ENCODE measurements around the gene XCL1. TPM values are rescaled to one million over a fixed set of nuclear protein-coding genes. Genes with fewer than 3 reads are reported as not detected.

Gene XCL1
- total RNA-seq, 1 experiment from 2014 or later = not detected

- intact Hi-C loops (cut with micrococcal nuclease) = no loop called here
- Histone ChIP-seq H3K9ac (ENCODE audit: low read length) (no peak overlapping the region), H3K4me2 (ENCODE audit: low read length) (no peak overlapping the region), H3K79me2 (ENCODE audit: insufficient read depth, low read length) (no peaks in the 10 kb centered on the region), H3K4me3 (replicated peaks in 1 of 2; ENCODE audit: low read depth in 1 of 2, low read length in 2 of 2) (no peak overlapping the region), H4K20me1 (ENCODE audit: insufficient read depth) (no peaks in the 10 kb centered on the region), H3K4me1 (ENCODE audit: control insufficient read depth in 1 of 2, insufficient read depth in 2 of 2, low read length in 2 of 2) (peaks cover 0 to 10% of the 10 kb centered on the region in 2 experiments; a peak in 1 of 4 replicates), H3K27me3 (ENCODE audit: insufficient read depth, low read length) (no peaks in the 10 kb centered on the region), H3K9me3 (ENCODE audit: control insufficient read depth in 1 of 2, insufficient read depth in 1 of 2, low read depth in 1 of 2, low read length in 2 of 2) (no peaks in the 10 kb centered on the region), H3K27ac (ENCODE audit: low read depth, low read length) (no peak overlapping the region), H3K9me2 (ENCODE audit: insufficient read depth) (no peaks in the 10 kb centered on the region), H2AFZ (ENCODE audit: low read depth, low read length, poor library complexity, severe bottlenecking) (no peak overlapping the region), H3K36me3 (ENCODE audit: control insufficient read depth in 1 of 2, insufficient read depth in 2 of 2, low read length in 2 of 2) (no peaks in the 10 kb centered on the region)
- ChIA-PET POLR2A (no interaction called here), CTCF (interaction anchor here (1.5 kb wide), 1 partner anchor 14 kb away, joined by 3 read pairs; no protein-coding TSS in a partner anchor), RAD21 (ENCODE audit: low non-redundant PET in 1 of 2, low total read pairs in 2 of 2, uncharacterized antibody in 2 of 2, unreplicated experiment in 2 of 2) (no interaction called here)
- no peak for ATAC-seq
- DNase-seq (ENCODE audit: low read depth, low spot score) = no peak
- TF ChIP-seq YY1 (IDR thresholded peaks at IDR 0.05; ENCODE audit: extremely low read depth, insufficient replicate concordance, low read depth, low read length) (no peak), SIN3A (IDR thresholded peaks at IDR 0.05; ENCODE audit: low read depth) (no peak), SP1 (IDR thresholded peaks at IDR 0.05; ENCODE audit: low read depth) (no peak), FOSL1 (IDR thresholded peaks at IDR 0.05; ENCODE audit: low read depth) (no peak), ZBTB33 (IDR thresholded peaks at IDR 0.05; ENCODE audit: extremely low read depth, insufficient replicate concordance, low read length) (no peak), POLR2A (IDR thresholded peaks at IDR 0.05; ENCODE audit: borderline replicate concordance, extremely low read depth, insufficient read depth, insufficient read length) (no peak)
- BruUV-seq (replicated peaks) = no TSS peak
Observed at GRCh38 chr1:168589167-168589566, 12.8 kb downstream of the XCL1 start.

- Histone ChIP-seq H3K36me3 (ENCODE audit: control insufficient read depth in 1 of 2, insufficient read depth in 2 of 2, low read length in 2 of 2) (no peaks in the 10 kb centered on the region), H3K4me3 (replicated peaks in 1 of 2; ENCODE audit: low read depth in 1 of 2, low read length in 2 of 2) (no peak overlapping the region), H3K4me1 (ENCODE audit: control insufficient read depth in 1 of 2, insufficient read depth in 2 of 2, low read length in 2 of 2) (no peaks in the 10 kb centered on the region), H3K4me2 (ENCODE audit: low read length) (no peak overlapping the region), H2AFZ (ENCODE audit: low read depth, low read length, poor library complexity, severe bottlenecking) (no peak overlapping the region), H3K9me3 (ENCODE audit: control insufficient read depth in 1 of 2, insufficient read depth in 1 of 2, low read depth in 1 of 2, low read length in 2 of 2) (no peaks in the 10 kb centered on the region), H3K27ac (ENCODE audit: low read depth, low read length) (no peak overlapping the region), H3K9ac (ENCODE audit: low read length) (no peak overlapping the region), H3K27me3 (ENCODE audit: insufficient read depth, low read length) (no peaks in the 10 kb centered on the region), H3K9me2 (ENCODE audit: insufficient read depth) (no peaks in the 10 kb centered on the region), H4K20me1 (ENCODE audit: insufficient read depth) (no peaks in the 10 kb centered on the region), H3K79me2 (ENCODE audit: insufficient read depth, low read length) (no peaks in the 10 kb centered on the region)
- RAD21 ChIA-PET (ENCODE audit: low non-redundant PET in 1 of 2, low total read pairs in 2 of 2, uncharacterized antibody in 2 of 2, unreplicated experiment in 2 of 2) = no interaction called here
- DNase-seq (ENCODE audit: low read depth, low spot score) (no peak), ATAC-seq (no peak)
- intact Hi-C loops (cut with micrococcal nuclease) = no loop called here
- POLR2A ChIA-PET = no interaction called here
- CTCF ChIA-PET = interaction anchor here (1.0 kb wide), 1 partner anchor 12 kb away, joined by 3 read pairs; no protein-coding TSS in a partner anchor
- BruUV-seq (replicated peaks) = no TSS peak
- TF ChIP-seq ZBTB33 (IDR thresholded peaks at IDR 0.05; ENCODE audit: extremely low read depth, insufficient replicate concordance, low read length) (no peak), EZH2phosphoT487 (IDR thresholded peaks at IDR 0.05; ENCODE audit: borderline replicate concordance) (no peak), POLR2A (IDR thresholded peaks at IDR 0.05; ENCODE audit: borderline replicate concordance, extremely low read depth, insufficient read depth, insufficient read length) (no peak), YY1 (IDR thresholded peaks at IDR 0.05; ENCODE audit: extremely low read depth, insufficient replicate concordance, low read depth, low read length) (no peak), CEBPB (IDR thresholded peaks at IDR 0.05; ENCODE audit: low read depth) (no peak), ELF1 (IDR thresholded peaks at IDR 0.05; ENCODE audit: borderline replicate concordance, low read depth) (no peak), SIN3A (IDR thresholded peaks at IDR 0.05; ENCODE audit: low read depth) (no peak), SRF (IDR thresholded peaks at IDR 0.05; ENCODE audit: low read depth) (no peak), SP1 (IDR thresholded peaks at IDR 0.05; ENCODE audit: low read depth) (no peak), CBX3 (IDR thresholded peaks at IDR 0.05; ENCODE audit: low read depth) (no peak), ATF3 (IDR thresholded peaks at IDR 0.05) (no peak)
Observed at GRCh38 chr1:168591066-168591465, 14.7 kb downstream of the XCL1 start.
